ENCODE data around the gene DRGX.

GRCh38 chr10:49331431-49331830 lies 64.5 kb downstream of the DRGX start:
- no peak for TF ChIP-seq CTCF (IDR thresholded peaks at IDR 0.05)
- no peak for TF ChIP-seq POLR2A (IDR thresholded peaks at IDR 0.05)
